AG04450 (cell line): ENCODE data around the gene NTMT1. TPM values are rescaled to one million over a fixed set of nuclear protein-coding genes. Genes with fewer than 3 reads are reported as not detected.
A peak's percentile ranks its signal among the peaks of the same experiment; 100 is the strongest.
"Not testable (repeated sequence)": the region's sequence is repeated elsewhere in the genome, so short reads cannot be mapped to it uniquely, and the experiment has no call there.

ENCODE experiments used
- CTCF ChIA-PET: fragments of 300-600, 350-600 bp; formaldehyde crosslinking; extraction: SDS; loops from one replicate; lab custom pipeline; 2022; ENCODE audit warnings: antibody characterized with exemption, inconsistent platforms; lab: Charles Lee
- POLR2A ChIA-PET: fragments of 350-600 bp; formaldehyde crosslinking; extraction: SDS; loops from one replicate; lab custom pipeline; 2021; ENCODE audit warnings: antibody characterized with exemption, inconsistent platforms; lab: Yijun Ruan, JAX
- DNase-seq: peaks from one replicate; pipeline ENCODE4 v3.0.0-alpha.2; 2011; ENCODE audit warnings: low read depth, low spot score
- H3K27ac ChIP-seq: one replicate; pipeline ENCODE4 v1.5.1; 2012; ENCODE audit warnings: low read depth, low read length, control low read depth
- H3K27me3 ChIP-seq: one replicate; pipeline ENCODE4 v1.6.0; 2012; ENCODE audit warnings: low read length; ENCODE audit not compliant: control insufficient read depth, insufficient read depth
- H3K4me3 ChIP-seq: 2 replicates; pipeline ENCODE4 v1.5.1; 2011; ENCODE audit warnings: mild to moderate bottlenecking, low read depth, low read length, control low read depth
- H3K9me3 ChIP-seq: 2 replicates; pipeline ENCODE4 v1.5.1; 2012; ENCODE audit warnings: low read length; ENCODE audit not compliant: control insufficient read depth, insufficient read depth
- polyA plus RNA-seq: library from polyadenylated mRNA; depleted of rRNA; stranded (reverse); fragments of >200 nt; gene quantifications from 2 replicates; pipeline ENCODE4 v1.2.3, GENCODE V29; 2011
- TF ChIP-seq, protein P1 (sequence below): IDR thresholded peaks from 2 replicates; pipeline ENCODE4 v1.5.1; 2011; ENCODE audit warnings: low read depth, low read length, control low read depth, inconsistent platforms

The NTMT1 gene
- polyA plus RNA-seq, 1 experiment = 49.3 TPM

- Histone ChIP-seq H3K4me3 (no peak overlapping the region), H3K27me3 (no peaks in the 10 kb centered on the region), H3K27ac (no peak overlapping the region), H3K9me3 (no peaks in the 10 kb centered on the region)
- DNase-seq = no peak
- CTCF ChIA-PET = interaction anchor here (1.1 kb wide), 1 partner anchor 9 kb away, joined by 7 read pairs; no protein-coding TSS in a partner anchor
- TF ChIP-seq, protein P1, sequence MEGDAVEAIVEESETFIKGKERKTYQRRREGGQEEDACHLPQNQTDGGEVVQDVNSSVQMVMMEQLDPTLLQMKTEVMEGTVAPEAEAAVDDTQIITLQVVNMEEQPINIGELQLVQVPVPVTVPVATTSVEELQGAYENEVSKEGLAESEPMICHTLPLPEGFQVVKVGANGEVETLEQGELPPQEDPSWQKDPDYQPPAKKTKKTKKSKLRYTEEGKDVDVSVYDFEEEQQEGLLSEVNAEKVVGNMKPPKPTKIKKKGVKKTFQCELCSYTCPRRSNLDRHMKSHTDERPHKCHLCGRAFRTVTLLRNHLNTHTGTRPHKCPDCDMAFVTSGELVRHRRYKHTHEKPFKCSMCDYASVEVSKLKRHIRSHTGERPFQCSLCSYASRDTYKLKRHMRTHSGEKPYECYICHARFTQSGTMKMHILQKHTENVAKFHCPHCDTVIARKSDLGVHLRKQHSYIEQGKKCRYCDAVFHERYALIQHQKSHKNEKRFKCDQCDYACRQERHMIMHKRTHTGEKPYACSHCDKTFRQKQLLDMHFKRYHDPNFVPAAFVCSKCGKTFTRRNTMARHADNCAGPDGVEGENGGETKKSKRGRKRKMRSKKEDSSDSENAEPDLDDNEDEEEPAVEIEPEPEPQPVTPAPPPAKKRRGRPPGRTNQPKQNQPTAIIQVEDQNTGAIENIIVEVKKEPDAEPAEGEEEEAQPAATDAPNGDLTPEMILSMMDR = no peak
- POLR2A ChIA-PET = no interaction called here
Observed at GRCh38 chr9:129633848-129634247, 7.9 kb downstream of the NTMT1 start.

DNA sequence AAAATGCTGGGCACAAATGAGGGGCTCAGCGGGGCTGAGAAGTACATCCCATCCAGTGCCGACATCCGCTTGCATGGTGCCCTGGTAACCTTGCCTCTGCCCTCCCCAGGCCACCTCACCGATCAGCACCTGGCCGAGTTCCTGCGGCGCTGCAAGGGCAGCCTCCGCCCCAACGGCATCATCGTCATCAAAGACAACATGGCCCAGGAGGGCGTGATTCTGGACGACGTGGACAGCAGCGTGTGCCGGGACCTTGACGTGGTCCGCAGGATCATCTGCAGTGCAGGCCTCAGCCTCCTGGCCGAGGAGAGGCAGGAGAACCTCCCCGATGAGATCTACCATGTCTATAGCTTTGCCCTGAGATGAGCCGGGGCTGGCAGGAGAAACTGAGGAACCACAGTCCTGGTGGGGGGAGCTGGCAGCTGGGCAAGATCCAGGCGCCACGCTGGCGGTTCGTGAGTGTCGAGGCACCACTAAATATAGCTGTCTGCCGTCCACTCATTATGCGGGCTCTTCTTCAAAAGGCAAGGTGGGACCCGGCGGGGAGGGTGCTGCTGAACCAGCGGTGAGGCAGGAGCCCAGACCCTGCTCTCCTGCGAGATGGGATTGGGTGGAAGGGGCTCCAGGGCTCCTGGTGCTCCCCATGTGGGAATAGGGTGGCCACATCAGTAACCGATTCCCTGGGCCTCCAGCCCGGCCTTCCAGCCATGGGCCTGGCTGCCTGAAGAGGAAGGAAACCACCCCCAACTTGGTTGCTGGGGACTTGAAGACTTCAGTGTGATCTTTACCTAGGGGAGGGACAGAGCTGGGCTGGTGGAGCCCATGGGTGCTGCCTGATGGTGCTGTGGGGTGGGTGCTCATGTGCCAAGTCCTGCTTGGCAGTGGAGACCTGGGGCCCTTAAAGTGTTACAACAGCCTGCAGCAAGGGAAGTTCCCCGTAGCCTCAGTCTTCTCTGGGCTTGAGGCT, 9.4 kb downstream of the NTMT1 start:
- no peak for DNase-seq
- Histone ChIP-seq H3K27ac (peak overlapping the region; percentile 52), H3K4me3 (no peak overlapping the region), H3K27me3 (no peaks in the 10 kb centered on the region), H3K9me3 (no peaks in the 10 kb centered on the region; the same call in 1 of the 2 replicates)
- ChIA-PET POLR2A (no interaction called here), CTCF (interaction anchor here (0.6 kb wide), 1 partner anchor 12 kb away, joined by 3 read pairs; no protein-coding TSS in a partner anchor)
- TF ChIP-seq, protein P1 = no peak

GRCh38 chr9:129636343-129636742, 10.4 kb downstream of the NTMT1 start:
- H3K27ac ChIP-seq, H3K9me3 ChIP-seq, H3K4me3 ChIP-seq, H3K27me3 ChIP-seq, CTCF ChIA-PET, POLR2A ChIA-PET, DNase-seq: not testable (repeated sequence)

DNA sequence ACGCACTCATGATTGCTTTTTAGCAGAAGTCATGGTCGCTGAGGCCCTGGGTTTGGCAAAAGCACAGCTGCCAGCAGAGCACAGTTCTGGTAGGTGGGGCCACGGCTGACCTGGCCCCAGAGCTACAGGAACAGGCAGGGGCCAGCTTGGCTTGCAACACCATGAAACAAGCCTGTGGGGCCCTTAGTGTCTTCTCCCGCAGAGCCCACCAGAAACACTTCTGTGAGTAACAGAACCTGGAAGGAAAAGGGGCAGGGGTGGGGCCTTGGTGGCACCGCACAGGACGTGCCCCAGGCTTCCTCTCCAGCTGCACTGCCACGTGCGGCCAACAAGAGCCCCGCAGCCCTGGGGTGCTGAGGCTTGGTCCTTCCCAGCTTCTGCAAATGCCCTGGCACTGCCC, 11.1 kb downstream of the NTMT1 start:
- ChIA-PET POLR2A (interaction anchor here (0.6 kb wide), 1 partner anchor 125 kb away, joined by 5 read pairs; no protein-coding TSS in a partner anchor), CTCF (interaction anchor here (1.0 to 1.5 kb wide), 3 partner anchors 13 to 505 kb away, joined by 3 to 7 read pairs (median 3); no protein-coding TSS in a partner anchor)
- no peak overlapping the region for H3K27ac ChIP-seq
- H3K9me3 ChIP-seq = no peaks in the 10 kb centered on the region; the same call in 1 of the 2 replicates
- H3K4me3 ChIP-seq = no peak overlapping the region
- TF ChIP-seq, protein P1 = no peak
- H3K27me3 ChIP-seq = no peaks in the 10 kb centered on the region
- no peak for DNase-seq

- Histone ChIP-seq H3K9me3 (no peaks in the 10 kb centered on the region; the same call in 1 of the 2 replicates), H3K27me3 (no peaks in the 10 kb centered on the region), H3K27ac (no peak overlapping the region), H3K4me3 (no peak overlapping the region)
- POLR2A ChIA-PET = interaction anchor here (0.6 kb wide), 1 partner anchor 124 kb away, joined by 5 read pairs; no protein-coding TSS in a partner anchor
- CTCF ChIA-PET = interaction anchor here (0.9 to 1.5 kb wide), 5 partner anchors 13 to 506 kb away, joined by 3 to 8 read pairs (median 5); no protein-coding TSS in a partner anchor
- TF ChIP-seq, protein P1 = no peak
- no peak for DNase-seq
Observed at GRCh38 chr9:129637673-129638439, 11.9 kb downstream of the NTMT1 start.
